Endothelial cell of umbilical vein (primary cell): ENCODE measurements around the gene HTATSF1. TPM values are rescaled to one million over a fixed set of nuclear protein-coding genes. Genes with fewer than 3 reads are reported as not detected.

ENCODE experiments used
- BruUV-seq: library from RNA; stranded (reverse); fragments of 400-500 nt; replicated peaks from 2 replicates; lab custom pipeline; 2021; lab: Mats Ljungman, UMichigan
- CTCF ChIA-PET: fragments of 300-600, 350-600 bp; sonication (Branson Sonifier 250); formaldehyde crosslinking; loops from one replicate; lab custom pipeline; 2021; ENCODE audit warnings: antibody characterized with exemption, inconsistent platforms; lab: Charles Lee
- POLR2A ChIA-PET: fragments of 300-600, 350-600 bp; sonication (Branson Sonifier 250); formaldehyde crosslinking; loops from one replicate; lab custom pipeline; 2021; ENCODE audit warnings: antibody characterized with exemption, inconsistent platforms; lab: Charles Lee
- DNase-seq: peaks from one replicate; pipeline ENCODE4 v3.0.0-alpha.2; 2011; ENCODE audit warnings: low read depth, low spot score
- FAIRE-seq: peaks from 2 replicates; lab custom pipeline; 2011; peaks lifted over from hg19 to GRCh38; lab: Jason Lieb, UNC
- H2AFZ ChIP-seq: 2 replicates; pipeline ENCODE4 v1.6.0; 2012; ENCODE audit warnings: low read depth, low read length, control low read depth, inconsistent platforms
- H3K27ac ChIP-seq: 2 replicates; pipeline ENCODE4 v1.5.1; 2011; ENCODE audit warnings: low read depth, mild to moderate bottlenecking, control low read depth, low read length, moderate library complexity; ENCODE audit not compliant: insufficient read depth
- H3K27me3 ChIP-seq, 2 experiments: 2 replicates each; pipeline versions ENCODE4 v1.6.0 to v1.6.1; 2011; ENCODE audit warnings: low read length in 2 of 2, mixed read lengths in 1 of 2; ENCODE audit not compliant: control insufficient read depth in 2 of 2, insufficient read depth in 2 of 2
- H3K36me3 ChIP-seq, 2 experiments: 2 replicates in 1 of 2; 3 replicates in 1 of 2; pipeline ENCODE4 v1.5.1; 2011; ENCODE audit warnings: low read length in 2 of 2, mild to moderate bottlenecking in 1 of 2, moderate library complexity in 1 of 2; ENCODE audit not compliant: control insufficient read depth in 2 of 2, insufficient read depth in 2 of 2; ENCODE audit errors: extremely low read depth in 1 of 2
- H3K4me1 ChIP-seq: 3 replicates; pipeline ENCODE4 v1.5.1; 2011; ENCODE audit warnings: mild to moderate bottlenecking, low read length; ENCODE audit not compliant: control insufficient read depth, insufficient read depth; ENCODE audit errors: extremely low read depth
- H3K4me2 ChIP-seq: 2 replicates; pipeline ENCODE4 v1.6.1; 2011; ENCODE audit warnings: low read length, control low read depth, mixed read lengths; ENCODE audit not compliant: insufficient read depth
- H3K4me3 ChIP-seq, 3 experiments: fragments of 200-600 bp in 1 of 3; sonication (generic), shearing (Covaris generic) in 1 of 3; replicated peaks in 1 of 3; 2 replicates each; pipeline ENCODE4 v1.5.1; 2011 to 2016; ENCODE audit warnings: control low read depth in 3 of 3, low read length in 3 of 3, mild to moderate bottlenecking in 2 of 3, inconsistent platforms in 1 of 3, low read depth in 1 of 3, moderate library complexity in 1 of 3; ENCODE audit not compliant: insufficient read depth in 1 of 3
- H3K79me2 ChIP-seq: 2 replicates; pipeline ENCODE4 v1.6.0; 2012; ENCODE audit warnings: low read length, inconsistent platforms; ENCODE audit not compliant: control insufficient read depth, insufficient read depth
- H3K9ac ChIP-seq: replicated peaks from 2 replicates; pipeline ENCODE3; 2011; ENCODE audit warnings: low read length, control low read depth; ENCODE audit not compliant: insufficient read depth; ENCODE audit errors: extremely low read depth
- H3K9me1 ChIP-seq: replicated peaks from 3 replicates; pipeline ENCODE4 v1.6.0; 2011; ENCODE audit warnings: mild to moderate bottlenecking, low read length; ENCODE audit not compliant: control insufficient read depth, insufficient read depth; ENCODE audit errors: extremely low read depth
- H3K9me3 ChIP-seq: replicated peaks from 2 replicates; pipeline ENCODE4 v1.5.1; 2012; ENCODE audit warnings: low read length, inconsistent platforms; ENCODE audit not compliant: control insufficient read depth, insufficient read depth
- H4K20me1 ChIP-seq: replicated peaks from 2 replicates; pipeline ENCODE3; 2011; ENCODE audit warnings: mild to moderate bottlenecking, low read length; ENCODE audit not compliant: control insufficient read depth, insufficient read depth; ENCODE audit errors: extremely low read depth
- EZH2 ChIP-seq: IDR thresholded peaks from 2 replicates; pipeline ENCODE4 v1.6.1; 2012; ENCODE audit warnings: borderline replicate concordance, low read depth, mild to moderate bottlenecking, moderate library complexity, low read length, inconsistent platforms; ENCODE audit not compliant: severe bottlenecking
- FOS ChIP-seq: IDR thresholded peaks from 2 replicates; pipeline ENCODE4 v1.6.1; 2011; ENCODE audit warnings: mild to moderate bottlenecking, low read length, moderate library complexity, borderline replicate concordance; ENCODE audit not compliant: insufficient read depth
- GATA2 ChIP-seq: IDR thresholded peaks from 2 replicates; pipeline ENCODE4 v1.7.0; 2011; ENCODE audit warnings: low read depth, mild to moderate bottlenecking, moderate library complexity, mixed read lengths, low read length; ENCODE audit not compliant: insufficient read length, insufficient read depth
- JUN ChIP-seq: IDR thresholded peaks from 2 replicates; pipeline ENCODE4 v1.6.1; 2011; ENCODE audit warnings: borderline replicate concordance, low read depth; ENCODE audit not compliant: insufficient read length, insufficient read depth
- MYC ChIP-seq: IDR thresholded peaks from one replicate; pipeline ENCODE4 v1.6.1; 2011; ENCODE audit warnings: mild to moderate bottlenecking, low read depth, low read length
- POLR2A ChIP-seq: IDR thresholded peaks from 2 replicates; pipeline ENCODE4 v1.6.1; 2012; ENCODE audit warnings: low read depth, mild to moderate bottlenecking, control low read depth, low read length
- POLR2AphosphoS5 ChIP-seq: IDR thresholded peaks from 2 replicates; pipeline ENCODE4 v1.6.1; 2012; ENCODE audit warnings: low read depth, mild to moderate bottlenecking, control low read depth, low read length, moderate library complexity; ENCODE audit not compliant: insufficient read depth
- dilution Hi-C: fragments of 300-500 bp; cut with MboI; formaldehyde crosslinking; loops from one replicate; pipeline ENCODE4 v1.15.0; 2019; ENCODE audit warnings: low sequenced_read_pairs; ENCODE audit not compliant: extremely low pct_ligation_motif_present
- intact Hi-C: fragments of 100-400 bp; cut with micrococcal nuclease; formaldehyde crosslinking; loops from one replicate; pipeline ENCODE4 v1.10.0; 2022
- polyA plus RNA-seq, 4 experiments: library from polyadenylated mRNA; depleted of rRNA in 3 of 4; stranded (reverse) in 3 of 4; unstranded in 1 of 4; fragments of >200 nt; gene quantifications; 2 replicates each; pipeline versions ENCODE4 v1.2.1 to v1.2.3, GENCODE V29; 2011 to 2012; ENCODE audit warnings: missing spikeins in 1 of 4
- total RNA-seq: library from RNA; stranded (reverse); gene quantifications from 2 replicates; pipeline ENCODE4 v1.2.3, GENCODE V29; 2021
- TF ChIP-seq, protein P1 (sequence below): IDR thresholded peaks from 2 replicates; pipeline ENCODE4 v1.6.1; 2011; ENCODE audit not compliant: insufficient read depth, insufficient read length
- TF ChIP-seq, protein P2 (sequence below), 2 donors: IDR thresholded peaks; 1 replicate in 1 of 2; 2 replicates in 1 of 2; pipeline ENCODE4 v1.5.1; 2011; ENCODE audit warnings: low read length in 2 of 2, mild to moderate bottlenecking in 2 of 2, moderate library complexity in 2 of 2, control low read depth in 1 of 2, inconsistent platforms in 1 of 2, low read depth in 1 of 2; ENCODE audit not compliant: insufficient read depth in 1 of 2; ENCODE audit errors: extremely low read depth in 1 of 2

HTATSF1 gene
- total and polyA plus RNA-seq, 2 donors (not counting 3 experiments of a cell fraction or from before 2014, with no cell fraction given): 1.0 to 31.1 TPM

DNA sequence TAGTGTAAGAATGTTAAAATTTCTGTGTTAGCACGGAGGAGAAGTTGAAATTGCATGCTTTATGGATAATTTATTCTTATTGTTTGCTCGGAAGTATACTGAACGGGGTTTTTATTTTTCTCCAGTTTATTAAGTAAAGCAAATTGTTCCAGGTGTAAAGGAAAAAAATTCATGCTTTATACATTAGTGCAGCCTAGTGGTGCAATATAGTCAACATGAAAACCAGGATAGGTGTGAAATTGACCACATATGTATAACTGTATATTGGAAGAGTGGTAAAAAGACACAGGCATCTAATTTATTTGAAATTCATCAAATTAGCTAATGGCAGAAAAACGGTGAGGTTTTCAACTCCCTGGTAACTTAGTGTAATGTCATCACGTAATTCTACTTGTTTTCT, 8.7 kb upstream of the HTATSF1 start:
- no TSS peak for BruUV-seq
- no peaks in the 10 kb centered on the region for H3K4me1 ChIP-seq
- H3K4me2 ChIP-seq: no peak overlapping the region
- ChIA-PET POLR2A (no interaction called here), CTCF (no interaction called here)
- dilution Hi-C loops: no loop called here
- TF ChIP-seq JUN: no peak
- TF ChIP-seq, protein P1, sequence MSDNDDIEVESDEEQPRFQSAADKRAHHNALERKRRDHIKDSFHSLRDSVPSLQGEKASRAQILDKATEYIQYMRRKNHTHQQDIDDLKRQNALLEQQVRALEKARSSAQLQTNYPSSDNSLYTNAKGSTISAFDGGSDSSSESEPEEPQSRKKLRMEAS: no peak
- no peak for TF ChIP-seq POLR2AphosphoS5
- no peak for TF ChIP-seq MYC
- no peak for TF ChIP-seq POLR2A
- TF ChIP-seq, protein P2, sequence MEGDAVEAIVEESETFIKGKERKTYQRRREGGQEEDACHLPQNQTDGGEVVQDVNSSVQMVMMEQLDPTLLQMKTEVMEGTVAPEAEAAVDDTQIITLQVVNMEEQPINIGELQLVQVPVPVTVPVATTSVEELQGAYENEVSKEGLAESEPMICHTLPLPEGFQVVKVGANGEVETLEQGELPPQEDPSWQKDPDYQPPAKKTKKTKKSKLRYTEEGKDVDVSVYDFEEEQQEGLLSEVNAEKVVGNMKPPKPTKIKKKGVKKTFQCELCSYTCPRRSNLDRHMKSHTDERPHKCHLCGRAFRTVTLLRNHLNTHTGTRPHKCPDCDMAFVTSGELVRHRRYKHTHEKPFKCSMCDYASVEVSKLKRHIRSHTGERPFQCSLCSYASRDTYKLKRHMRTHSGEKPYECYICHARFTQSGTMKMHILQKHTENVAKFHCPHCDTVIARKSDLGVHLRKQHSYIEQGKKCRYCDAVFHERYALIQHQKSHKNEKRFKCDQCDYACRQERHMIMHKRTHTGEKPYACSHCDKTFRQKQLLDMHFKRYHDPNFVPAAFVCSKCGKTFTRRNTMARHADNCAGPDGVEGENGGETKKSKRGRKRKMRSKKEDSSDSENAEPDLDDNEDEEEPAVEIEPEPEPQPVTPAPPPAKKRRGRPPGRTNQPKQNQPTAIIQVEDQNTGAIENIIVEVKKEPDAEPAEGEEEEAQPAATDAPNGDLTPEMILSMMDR (IDR thresholded peaks at IDR 0.05; ENCODE audit: extremely low read depth in 1 of 2, insufficient read depth in 1 of 2, low read depth in 1 of 2, low read length in 2 of 2): no peak
- TF ChIP-seq GATA2: no peak
- no peak for TF ChIP-seq FOS
- no peak for TF ChIP-seq EZH2
- H3K27me3 ChIP-seq: peaks cover 3 to 13% of the 10 kb centered on the region in 2 experiments
- FAIRE-seq (no peak), DNase-seq (no peak)
- no peak overlapping the region for H2AFZ ChIP-seq
- H3K9ac ChIP-seq: no peak overlapping the region
- no peak overlapping the region for H3K4me3 ChIP-seq
- H3K79me2 ChIP-seq: no peaks in the 10 kb centered on the region
- H3K27ac ChIP-seq: no peak overlapping the region
- no peaks in the 10 kb centered on the region for H4K20me1 ChIP-seq
- H3K9me1 ChIP-seq: no peaks in the 10 kb centered on the region
- intact Hi-C loops: no loop called here
- no peaks in the 10 kb centered on the region for H3K9me3 ChIP-seq
- H3K36me3 ChIP-seq: no peaks in the 10 kb centered on the region
